ENCODE results near the gene NLRP10. TPM values are rescaled to one million over a fixed set of nuclear protein-coding genes. Genes with fewer than 3 reads are reported as not detected.
A peak's percentile ranks its signal among the peaks of the same experiment; 100 is the strongest.

The NLRP10 gene
- total RNA-seq, 2 donors from 2014 or later, result 0.15 TPM; not detected in 1

GRCh38 chr11:8006349-8006977 is 41.2 kb upstream of the NLRP10 start:
- H3K9me3 Mint-ChIP-seq, result no peaks in the 10 kb centered on the region
- TF ChIP-seq, protein P1, sequence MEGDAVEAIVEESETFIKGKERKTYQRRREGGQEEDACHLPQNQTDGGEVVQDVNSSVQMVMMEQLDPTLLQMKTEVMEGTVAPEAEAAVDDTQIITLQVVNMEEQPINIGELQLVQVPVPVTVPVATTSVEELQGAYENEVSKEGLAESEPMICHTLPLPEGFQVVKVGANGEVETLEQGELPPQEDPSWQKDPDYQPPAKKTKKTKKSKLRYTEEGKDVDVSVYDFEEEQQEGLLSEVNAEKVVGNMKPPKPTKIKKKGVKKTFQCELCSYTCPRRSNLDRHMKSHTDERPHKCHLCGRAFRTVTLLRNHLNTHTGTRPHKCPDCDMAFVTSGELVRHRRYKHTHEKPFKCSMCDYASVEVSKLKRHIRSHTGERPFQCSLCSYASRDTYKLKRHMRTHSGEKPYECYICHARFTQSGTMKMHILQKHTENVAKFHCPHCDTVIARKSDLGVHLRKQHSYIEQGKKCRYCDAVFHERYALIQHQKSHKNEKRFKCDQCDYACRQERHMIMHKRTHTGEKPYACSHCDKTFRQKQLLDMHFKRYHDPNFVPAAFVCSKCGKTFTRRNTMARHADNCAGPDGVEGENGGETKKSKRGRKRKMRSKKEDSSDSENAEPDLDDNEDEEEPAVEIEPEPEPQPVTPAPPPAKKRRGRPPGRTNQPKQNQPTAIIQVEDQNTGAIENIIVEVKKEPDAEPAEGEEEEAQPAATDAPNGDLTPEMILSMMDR (conservative IDR thresholded peaks at IDR 0.05), result peak; percentile 95
- no peaks in the 10 kb centered on the region for H3K9me3 ChIP-seq (ENCODE audit: control insufficient read depth, low read length)
- H3K9ac ChIP-seq (ENCODE audit: extremely low read depth, low read length, poor library complexity, severe bottlenecking), result no peak overlapping the region
- H3K36me3 ChIP-seq (ENCODE audit: control insufficient read depth, insufficient read depth, low read length), result no peaks in the 10 kb centered on the region
- H3K4me1 Mint-ChIP-seq, result no peaks in the 10 kb centered on the region
- H3K27ac Mint-ChIP-seq, result no peak overlapping the region
- no peak overlapping the region for H3K4me3 ChIP-seq (ENCODE audit: low read length)
- DNase-seq, result peak; percentile 91
- no peak overlapping the region for H3K27ac ChIP-seq (ENCODE audit: low read depth, low read length)
- peaks cover 7% of the 10 kb centered on the region for H3K27me3 ChIP-seq (ENCODE audit: control insufficient read depth, insufficient read depth, low read length, poor library complexity, severe bottlenecking)
- H3K36me3 Mint-ChIP-seq (ENCODE audit: low read depth), result no peaks in the 10 kb centered on the region
- H3K4me3 Mint-ChIP-seq, result no peak overlapping the region
- H3K4me1 ChIP-seq (ENCODE audit: control insufficient read depth, insufficient read depth, low read length), result no peaks in the 10 kb centered on the region
- H3K27me3 Mint-ChIP-seq (ENCODE audit: insufficient read depth), result peaks cover 12% of the 10 kb centered on the region

- Mint-ChIP-seq H3K27me3 (ENCODE audit: insufficient read depth) (peaks cover 5% of the 10 kb centered on the region), H3K4me3 (no peak overlapping the region), H3K36me3 (ENCODE audit: low read depth) (no peaks in the 10 kb centered on the region), H3K27ac (no peak overlapping the region), H3K9me3 (no peaks in the 10 kb centered on the region), H3K4me1 (no peaks in the 10 kb centered on the region)
- DNase-seq, result peak; percentile 28
- H3K4me3 ChIP-seq (ENCODE audit: low read length), result no peak overlapping the region
- no peaks in the 10 kb centered on the region for H3K4me1 ChIP-seq (ENCODE audit: control insufficient read depth, insufficient read depth, low read length)
- H3K9me3 ChIP-seq (ENCODE audit: control insufficient read depth, low read length), result no peaks in the 10 kb centered on the region
- H3K27me3 ChIP-seq (ENCODE audit: control insufficient read depth, insufficient read depth, low read length, poor library complexity, severe bottlenecking), result peaks cover 2% of the 10 kb centered on the region
- TF ChIP-seq, protein P1 (conservative IDR thresholded peaks at IDR 0.05), result no peak
- no peaks in the 10 kb centered on the region for H3K36me3 ChIP-seq (ENCODE audit: control insufficient read depth, insufficient read depth, low read length)
- H3K9ac ChIP-seq (ENCODE audit: extremely low read depth, low read length, poor library complexity, severe bottlenecking), result no peak overlapping the region
- no peak overlapping the region for H3K27ac ChIP-seq (ENCODE audit: low read depth, low read length)
Measured at GRCh38 chr11:8005556-8005955, 40.3 kb upstream of the NLRP10 start.

DNA sequence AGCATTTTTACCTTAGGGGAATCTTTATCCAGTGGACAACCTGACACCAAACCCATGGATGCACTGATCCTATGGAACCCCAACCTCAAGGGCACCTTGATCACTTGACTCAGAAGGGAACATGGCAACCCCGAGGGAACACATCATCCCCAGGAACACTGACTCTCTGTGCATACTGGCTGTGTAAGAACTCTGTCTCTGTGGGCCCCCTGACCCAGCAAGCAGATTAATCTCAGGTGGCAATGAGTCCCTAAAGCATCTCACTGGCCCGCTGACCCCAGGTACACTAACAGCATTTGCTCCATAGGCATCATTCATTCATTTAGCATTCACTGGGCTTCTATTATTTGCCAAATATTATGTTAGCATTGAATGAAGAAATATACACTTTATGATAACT is 38.8 kb upstream of the NLRP10 start:
- H3K27ac ChIP-seq (ENCODE audit: low read depth, low read length), result no peak overlapping the region
- Mint-ChIP-seq H3K36me3 (ENCODE audit: low read depth) (peaks cover 8% of the 10 kb centered on the region), H3K27me3 (ENCODE audit: insufficient read depth) (peaks cover 1% of the 10 kb centered on the region), H3K9me3 (no peaks in the 10 kb centered on the region), H3K4me1 (no peaks in the 10 kb centered on the region), H3K4me3 (no peak overlapping the region), H3K27ac (no peak overlapping the region)
- DNase-seq, result no peak
- no peak overlapping the region for H3K4me3 ChIP-seq (ENCODE audit: low read length)
- TF ChIP-seq, protein P1 (conservative IDR thresholded peaks at IDR 0.05), result no peak
- peaks cover 11% of the 10 kb centered on the region for H3K36me3 ChIP-seq (ENCODE audit: control insufficient read depth, insufficient read depth, low read length)
- H3K9me3 ChIP-seq (ENCODE audit: control insufficient read depth, low read length), result no peaks in the 10 kb centered on the region
- H3K27me3 ChIP-seq (ENCODE audit: control insufficient read depth, insufficient read depth, low read length, poor library complexity, severe bottlenecking), result no peaks in the 10 kb centered on the region
- H3K4me1 ChIP-seq (ENCODE audit: control insufficient read depth, insufficient read depth, low read length), result no peaks in the 10 kb centered on the region
- 86 to 100% methylated on average over 1 to 2 of the region's 2 CpGs for WGBS, 2 experiments (ENCODE audit: insufficient coverage in 1 of 2, insufficient read length in 1 of 2)
- H3K9ac ChIP-seq (ENCODE audit: extremely low read depth, low read length, poor library complexity, severe bottlenecking), result no peak overlapping the region

Measured in endodermal cell (in vitro differentiated cells).